GM21737 (cell line): ENCODE results near the gene BLOC1S3.
"Not testable (repeated sequence)": the region's sequence is repeated elsewhere in the genome, so short reads cannot be mapped to it uniquely, and the experiment has no call there.

Experiments used
- ATAC-seq: cut with Tn5 transposase; IDR thresholded peaks from one replicate; pipeline ENCODE4 v1.9.1; 2021; ENCODE audit warnings: mild to moderate bottlenecking, moderate library complexity; ENCODE audit not compliant: unreplicated experiment

Gene BLOC1S3

GRCh38 chr19:45222724-45223123 is 44.1 kb downstream of the BLOC1S3 start:
- no peak for ATAC-seq

GRCh38 chr19:45223879-45224278 is 45.3 kb downstream of the BLOC1S3 start:
- no peak for ATAC-seq

- no peak for ATAC-seq
Measured at GRCh38 chr19:45224645-45225044, 46.1 kb downstream of the BLOC1S3 start.

- ATAC-seq: not testable (repeated sequence)
Measured at GRCh38 chr19:45229056-45229455, 50.5 kb downstream of the BLOC1S3 start.
